ENCODE data around the gene ALLC.

ALLC gene

DNA sequence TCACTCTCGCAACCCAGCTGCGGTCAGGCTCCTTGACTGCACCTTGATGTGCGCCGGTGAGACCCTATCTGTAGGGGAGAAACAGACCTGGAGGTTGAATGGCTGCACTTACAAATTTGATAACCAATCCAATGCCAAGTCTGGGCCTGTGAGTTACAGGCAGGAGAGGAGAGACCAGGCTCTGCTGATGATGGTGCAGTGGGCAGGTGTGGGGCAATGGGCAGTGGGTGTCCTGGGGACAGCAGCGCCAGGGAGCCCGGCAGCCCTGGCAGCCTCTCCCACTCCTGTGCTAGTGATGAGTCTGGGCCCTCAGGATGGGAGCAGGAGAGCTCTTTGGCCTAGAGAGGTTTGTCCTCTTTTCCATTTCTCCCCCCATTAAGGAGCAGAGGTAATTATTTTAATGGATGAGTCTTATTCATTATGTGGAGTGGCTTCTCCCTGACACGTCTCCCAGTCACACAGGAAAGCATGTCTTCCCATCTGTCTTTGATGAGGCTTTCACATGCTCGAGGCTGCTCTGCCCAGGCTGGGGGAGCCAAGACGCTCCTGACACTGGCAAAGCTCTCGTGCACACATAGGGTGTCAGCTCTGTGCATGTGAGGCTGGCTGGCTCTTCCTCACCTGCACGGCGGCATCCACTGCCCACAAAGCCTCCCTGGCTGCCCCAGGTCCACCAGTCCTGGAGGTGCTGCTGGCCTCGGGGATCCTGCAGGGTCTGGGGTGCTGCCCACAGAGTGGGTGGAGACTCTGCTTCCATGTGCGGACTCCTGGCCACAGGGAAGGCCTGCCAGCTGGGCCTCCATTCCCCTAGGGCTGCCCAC, 10.0 kb upstream of the ALLC start:
- no peak for DNase-seq (ENCODE audit: insufficient read length, low spot score)
- TF ChIP-seq PAX5 (IDR thresholded peaks at IDR 0.05; ENCODE audit: insufficient read depth, low read length, severe bottlenecking), result no peak
- FAIRE-seq, result no peak

GRCh38 chr2:3648652-3649177, 9.3 kb upstream of the ALLC start:
- TF ChIP-seq PAX5 (IDR thresholded peaks at IDR 0.05; ENCODE audit: insufficient read depth, low read length, severe bottlenecking) (no peak), TAF1 (IDR thresholded peaks at IDR 0.05; ENCODE audit: low read depth, low read length) (no peak), POU2F2 (IDR thresholded peaks at IDR 0.05; ENCODE audit: low read depth, low read length) (no peak), POLR2AphosphoS5 (IDR thresholded peaks at IDR 0.05; ENCODE audit: low read depth, low read length) (no peak), SPI1 (IDR thresholded peaks at IDR 0.05; ENCODE audit: low read depth, low read length) (no peak), POLR2A (IDR thresholded peaks at IDR 0.05; ENCODE audit: low read depth, low read length) (no peak)

DNA sequence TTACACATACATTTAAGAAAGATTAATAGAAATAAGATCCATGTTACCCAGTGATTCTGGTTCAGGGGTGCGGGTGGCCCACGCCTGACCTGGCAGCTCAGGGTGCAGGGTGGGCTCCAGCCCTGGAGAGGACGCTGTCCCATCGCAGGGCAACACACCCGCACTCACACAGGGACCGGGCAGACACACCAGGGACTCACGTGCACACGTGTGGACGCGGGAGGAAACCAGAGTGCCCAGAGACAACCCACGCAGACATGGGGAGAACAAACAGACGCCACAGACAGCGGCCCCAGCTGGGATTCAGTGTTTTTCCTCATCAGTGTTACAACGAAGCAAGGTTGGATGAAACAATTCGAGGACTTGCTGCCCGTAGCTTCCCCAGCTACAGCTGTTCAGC, 8.4 kb upstream of the ALLC start:
- TF ChIP-seq SPI1 (IDR thresholded peaks at IDR 0.05; ENCODE audit: low read depth, low read length) (no peak), POLR2A (IDR thresholded peaks at IDR 0.05; ENCODE audit: low read depth, low read length) (no peak), TAF1 (IDR thresholded peaks at IDR 0.05; ENCODE audit: low read depth, low read length) (no peak), POU2F2 (IDR thresholded peaks at IDR 0.05; ENCODE audit: low read depth, low read length) (no peak), POLR2AphosphoS5 (IDR thresholded peaks at IDR 0.05; ENCODE audit: low read depth, low read length) (no peak)
- DNase-seq (ENCODE audit: insufficient read length, low spot score) (no peak), FAIRE-seq (no peak)

More at GRCh38 chr2:3648652-3649177, 9.3 kb upstream of the ALLC start:
- DNase-seq (ENCODE audit: insufficient read length, low spot score) (no peak), FAIRE-seq (no peak)

DNA sequence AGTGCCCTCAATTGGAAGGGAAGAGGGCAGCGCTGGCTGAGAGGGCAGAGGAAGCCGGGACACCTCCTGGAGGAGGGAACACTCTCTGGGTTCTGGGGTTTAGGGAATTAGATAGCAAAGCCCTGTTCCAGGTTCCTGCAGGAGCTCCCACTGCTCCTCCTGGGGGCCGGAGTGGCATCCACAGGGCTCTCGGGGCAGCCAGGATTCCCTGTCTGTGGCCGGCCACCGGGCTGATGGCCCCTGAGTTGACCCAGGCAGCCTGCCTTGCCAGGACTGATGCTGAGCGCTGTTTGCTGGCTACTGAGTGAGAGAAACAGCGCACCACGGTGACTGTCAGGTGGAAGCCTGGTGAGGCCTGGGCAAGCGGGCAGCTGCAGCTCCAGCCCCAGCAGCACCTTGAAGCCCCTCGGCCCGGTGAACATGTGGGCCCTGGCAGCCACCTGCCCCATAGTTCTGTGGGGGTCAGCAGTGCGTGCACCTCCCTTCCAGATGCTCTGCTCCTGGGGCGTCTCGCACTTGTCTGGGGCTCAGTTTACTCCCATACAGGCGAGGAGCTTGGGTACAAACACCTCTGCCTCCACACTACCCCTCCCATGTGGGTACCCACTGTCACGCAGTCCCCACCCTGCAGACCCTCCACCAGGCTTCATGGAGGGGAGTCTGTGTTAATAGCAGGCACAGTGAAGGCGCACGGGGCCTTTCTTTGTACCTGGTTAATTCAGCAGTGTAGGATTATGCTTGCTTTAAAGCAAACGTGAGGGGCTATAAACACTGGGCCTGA, 7.7 kb upstream of the ALLC start:
- no peak for DNase-seq (ENCODE audit: insufficient read length, low spot score)

GRCh38 chr2:3651691-3652648, 6.0 kb upstream of the ALLC start:
- DNase-seq (ENCODE audit: insufficient read length, low spot score) (peak; percentile 95), FAIRE-seq (peak; percentile 97)
- peak; percentile 65; the same call in 1 of the 2 replicates for TF ChIP-seq POU2F2 (IDR thresholded peaks at IDR 0.05; ENCODE audit: low read depth, low read length)
- TF ChIP-seq TAF1 (IDR thresholded peaks at IDR 0.05; ENCODE audit: low read depth, low read length), result no peak

More for the DNA sequence above, 7.7 kb upstream of the ALLC start:
- FAIRE-seq, result peak; percentile 13
- TF ChIP-seq SPI1 (IDR thresholded peaks at IDR 0.05; ENCODE audit: low read depth, low read length) (no peak), POLR2A (IDR thresholded peaks at IDR 0.05; ENCODE audit: low read depth, low read length) (no peak), POU2F2 (IDR thresholded peaks at IDR 0.05; ENCODE audit: low read depth, low read length) (no peak), TAF1 (IDR thresholded peaks at IDR 0.05; ENCODE audit: low read depth, low read length) (no peak), PAX5 (IDR thresholded peaks at IDR 0.05; ENCODE audit: insufficient read depth, low read length, severe bottlenecking) (no peak), POLR2AphosphoS5 (IDR thresholded peaks at IDR 0.05; ENCODE audit: low read depth, low read length) (no peak)

DNA sequence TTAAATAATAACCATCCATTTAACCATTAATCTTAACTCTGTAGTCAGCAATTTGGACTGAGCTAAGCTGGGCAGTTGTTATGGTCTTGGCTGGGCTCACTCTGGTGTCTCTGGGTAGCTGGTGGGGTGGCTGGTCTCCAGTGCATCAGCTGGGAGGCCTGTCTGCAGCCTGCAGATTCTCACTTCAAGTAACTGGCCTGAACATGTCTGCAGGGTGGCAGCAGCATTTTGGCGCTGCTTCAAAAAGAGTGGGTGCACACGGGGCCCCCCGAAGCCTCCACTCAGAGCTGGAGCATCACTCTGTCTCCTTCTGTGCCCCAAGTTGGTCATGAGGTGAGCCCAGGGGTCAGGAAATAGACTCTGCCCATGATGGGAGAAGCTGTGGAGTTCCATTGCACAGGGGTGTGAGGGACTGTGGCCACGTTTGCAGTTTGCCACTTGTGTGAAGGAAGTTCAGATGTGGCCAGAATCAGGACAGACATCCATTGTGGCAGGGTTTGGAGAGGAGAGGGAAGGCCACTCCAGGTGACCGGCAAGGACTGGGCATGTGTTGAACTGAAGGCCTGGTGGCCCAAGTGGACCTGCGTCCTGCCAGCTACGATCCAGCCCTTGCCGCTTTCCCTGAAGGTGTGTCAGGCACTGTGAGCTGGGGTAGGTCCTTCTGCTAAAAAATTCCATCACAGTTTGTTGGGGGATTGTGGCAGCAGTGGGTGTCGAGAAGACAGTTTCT, 4.9 kb upstream of the ALLC start:
- FAIRE-seq, result peak; percentile 23
- TF ChIP-seq POU2F2 (IDR thresholded peaks at IDR 0.05; ENCODE audit: low read depth, low read length) (no peak), PAX5 (IDR thresholded peaks at IDR 0.05; ENCODE audit: insufficient read depth, low read length, severe bottlenecking) (no peak), TAF1 (IDR thresholded peaks at IDR 0.05; ENCODE audit: low read depth, low read length) (no peak), SPI1 (IDR thresholded peaks at IDR 0.05; ENCODE audit: low read depth, low read length) (no peak), POLR2A (IDR thresholded peaks at IDR 0.05; ENCODE audit: low read depth, low read length) (no peak), POLR2AphosphoS5 (IDR thresholded peaks at IDR 0.05; ENCODE audit: low read depth, low read length) (no peak)
- DNase-seq (ENCODE audit: insufficient read length, low spot score), result no peak

DNA sequence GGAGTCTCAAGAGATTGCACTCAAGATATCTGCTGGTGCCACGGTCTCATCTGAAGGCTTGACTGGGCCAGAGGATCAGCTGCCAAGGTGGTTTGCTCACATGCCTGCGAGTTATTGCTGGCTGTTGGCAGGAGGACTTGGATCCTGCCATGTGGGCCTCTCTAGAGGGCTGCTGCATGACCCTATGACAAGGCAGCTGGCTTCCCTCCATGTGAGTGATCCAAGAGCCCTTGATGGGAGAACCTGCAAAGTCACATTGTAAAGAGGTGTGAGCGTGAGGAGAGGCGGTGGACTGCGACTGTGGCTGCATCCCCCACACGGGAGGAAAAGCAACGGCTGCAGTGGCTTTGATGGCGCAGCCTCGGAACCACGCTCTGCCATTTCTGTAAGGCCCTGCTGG, 4.0 kb upstream of the ALLC start:
- DNase-seq (ENCODE audit: insufficient read length, low spot score) (no peak), FAIRE-seq (no peak)
- TF ChIP-seq TAF1 (IDR thresholded peaks at IDR 0.05; ENCODE audit: low read depth, low read length), result no peak

DNA sequence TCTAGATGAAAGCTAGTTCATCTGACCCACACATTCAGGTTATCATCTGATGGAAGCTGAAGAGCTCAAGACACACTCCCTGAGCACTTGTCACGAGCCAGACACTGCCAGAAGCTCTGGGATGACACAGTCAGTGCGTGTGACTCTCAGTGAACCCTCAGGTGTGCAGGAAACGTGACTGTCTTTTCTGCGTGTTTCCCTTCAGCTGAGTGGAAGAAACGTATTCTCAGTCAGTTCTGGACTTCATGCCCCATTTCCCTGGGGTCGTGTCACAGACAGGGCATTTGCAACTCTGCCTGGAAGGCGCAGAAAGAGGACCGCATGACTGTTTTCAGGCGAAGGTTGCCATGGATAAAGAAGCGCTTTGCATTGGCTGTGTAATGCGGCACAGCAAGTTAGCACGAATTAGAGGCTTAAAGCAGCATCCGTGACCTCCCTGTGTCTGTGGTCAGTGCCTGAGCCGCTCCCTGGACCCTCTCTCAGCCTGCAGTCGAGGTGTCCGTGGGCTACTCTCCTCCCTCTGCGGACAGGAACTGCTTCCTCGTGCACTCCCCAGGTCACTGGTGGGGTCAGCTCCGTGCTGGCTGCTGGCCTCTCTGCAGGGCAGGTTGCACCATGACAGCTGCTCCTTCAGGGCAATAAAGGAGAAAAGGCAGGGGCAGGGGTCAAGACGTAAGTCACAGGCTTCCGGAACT, 3.3 kb upstream of the ALLC start:
- DNase-seq (ENCODE audit: insufficient read length, low spot score) (no peak), FAIRE-seq (no peak)
- no peak for TF ChIP-seq TAF1 (IDR thresholded peaks at IDR 0.05; ENCODE audit: low read depth, low read length)
- TF ChIP-seq PAX5 (IDR thresholded peaks at IDR 0.05; ENCODE audit: insufficient read depth, low read length, severe bottlenecking), result no peak
- no peak for TF ChIP-seq POLR2A (IDR thresholded peaks at IDR 0.05; ENCODE audit: low read depth, low read length)
- no peak for TF ChIP-seq POU2F2 (IDR thresholded peaks at IDR 0.05; ENCODE audit: low read depth, low read length)
- no peak for TF ChIP-seq POLR2AphosphoS5 (IDR thresholded peaks at IDR 0.05; ENCODE audit: low read depth, low read length)
- TF ChIP-seq SPI1 (IDR thresholded peaks at IDR 0.05; ENCODE audit: low read depth, low read length), result no peak
